Body of pancreas (tissue), 4 donors: ENCODE data around the gene MZT2A.

Experiments
- POLR2A ChIP-seq, 3 donors: fragments of 450-650 bp; IDR thresholded peaks; one replicate each; pipeline ENCODE4 v1.6.1; 2016; ENCODE audit warnings: antibody characterized with exemption in 3 of 3, mild to moderate bottlenecking in 2 of 3
- TF ChIP-seq, protein P1 (sequence below), 7 experiments: fragments of 450-650 bp in 4 of 7; fragments of 200-600 bp in 3 of 7; sonication (generic) in 3 of 7; IDR thresholded peaks; one replicate each; pipeline ENCODE4 v1.5.1; 2016 to 2019; ENCODE audit warnings: antibody characterized with exemption in 7 of 7

DNA sequence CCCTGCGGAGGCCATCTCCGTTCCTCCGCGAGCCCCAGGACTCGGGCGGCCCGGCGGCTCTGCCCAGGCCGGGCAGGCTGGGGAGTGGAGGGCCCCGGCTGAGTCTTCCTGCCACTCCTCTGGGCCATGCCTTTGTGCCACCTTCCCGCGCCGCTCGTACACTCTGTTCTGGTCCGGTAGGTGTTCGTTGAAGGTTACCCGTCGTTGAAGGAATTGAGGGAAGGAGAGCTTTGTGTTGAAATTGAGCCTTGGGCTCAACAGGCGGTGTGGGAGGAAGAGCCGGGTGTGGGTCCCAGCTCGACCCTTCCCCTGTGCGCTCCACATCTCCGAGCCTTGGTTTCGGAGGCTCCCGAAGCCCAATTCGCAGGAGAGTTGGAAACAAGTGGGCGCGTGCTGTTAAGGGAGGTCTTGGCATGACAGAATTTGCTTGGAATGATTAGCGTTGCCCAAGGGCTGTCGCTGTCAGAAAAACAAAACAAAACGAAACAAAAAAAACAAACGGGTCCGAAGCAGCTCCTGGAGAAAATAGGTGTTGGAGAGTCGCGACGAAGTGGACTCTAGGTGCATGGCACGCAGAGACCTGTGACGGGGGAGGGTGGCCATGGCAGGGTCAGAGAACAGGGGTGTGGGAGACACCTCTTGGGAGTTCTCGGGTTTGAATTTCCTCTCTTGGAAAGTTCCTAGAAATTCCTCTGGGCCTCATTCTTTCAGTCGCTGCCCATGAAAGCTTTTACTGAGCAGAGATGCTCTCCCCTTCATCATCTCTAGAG, 1.2 kb upstream of the MZT2A start:
- no peak for TF ChIP-seq POLR2A (IDR thresholded peaks at IDR 0.05)
- TF ChIP-seq, protein P1, sequence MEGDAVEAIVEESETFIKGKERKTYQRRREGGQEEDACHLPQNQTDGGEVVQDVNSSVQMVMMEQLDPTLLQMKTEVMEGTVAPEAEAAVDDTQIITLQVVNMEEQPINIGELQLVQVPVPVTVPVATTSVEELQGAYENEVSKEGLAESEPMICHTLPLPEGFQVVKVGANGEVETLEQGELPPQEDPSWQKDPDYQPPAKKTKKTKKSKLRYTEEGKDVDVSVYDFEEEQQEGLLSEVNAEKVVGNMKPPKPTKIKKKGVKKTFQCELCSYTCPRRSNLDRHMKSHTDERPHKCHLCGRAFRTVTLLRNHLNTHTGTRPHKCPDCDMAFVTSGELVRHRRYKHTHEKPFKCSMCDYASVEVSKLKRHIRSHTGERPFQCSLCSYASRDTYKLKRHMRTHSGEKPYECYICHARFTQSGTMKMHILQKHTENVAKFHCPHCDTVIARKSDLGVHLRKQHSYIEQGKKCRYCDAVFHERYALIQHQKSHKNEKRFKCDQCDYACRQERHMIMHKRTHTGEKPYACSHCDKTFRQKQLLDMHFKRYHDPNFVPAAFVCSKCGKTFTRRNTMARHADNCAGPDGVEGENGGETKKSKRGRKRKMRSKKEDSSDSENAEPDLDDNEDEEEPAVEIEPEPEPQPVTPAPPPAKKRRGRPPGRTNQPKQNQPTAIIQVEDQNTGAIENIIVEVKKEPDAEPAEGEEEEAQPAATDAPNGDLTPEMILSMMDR (IDR thresholded peaks at IDR 0.05) = no peak
